Measurements from ENCODE around the gene PIK3R6.

- no peak for TF ChIP-seq CTCF (IDR thresholded peaks at IDR 0.05; ENCODE audit: insufficient read depth, low read length)
- no peak for TF ChIP-seq REST (IDR thresholded peaks at IDR 0.05; ENCODE audit: insufficient replicate concordance, low read depth)
- TF ChIP-seq GABPA (IDR thresholded peaks at IDR 0.05; ENCODE audit: low read depth) = no peak
- TF ChIP-seq POLR2AphosphoS5 (IDR thresholded peaks at IDR 0.05; ENCODE audit: low read depth) = no peak
Observed at GRCh38 chr17:8788998-8789397, 78.5 kb downstream of the PIK3R6 start.

Measured in HL-60 (cell line).